Stimulated activated memory B cell treated with anti-CD40 and anti-IgM and Interleukin-4, amounts not matched to agents 10 μg/mL and 1 μg/mL and 100 μg/mL, for 72 hours (primary cell): ENCODE results near the gene PLA2G4E.

Experiments
- ATAC-seq: fragments of 150-1000 bp; cut with Tn5 transposase; 2 replicates; pipeline ENCODE4 v1.10.0; 2021
- H3K27ac Mint-ChIP-seq: one replicate; pipeline ENCODE4 v1.8.0; 2022; ENCODE audit warnings: mild to moderate bottlenecking, mixed read lengths
- H3K27me3 Mint-ChIP-seq: one replicate; pipeline ENCODE4 v1.8.0; 2022; ENCODE audit warnings: mixed read lengths
- H3K36me3 Mint-ChIP-seq: one replicate; pipeline ENCODE4 v1.8.0; 2022; ENCODE audit warnings: mixed read lengths
- H3K4me1 Mint-ChIP-seq: one replicate; pipeline ENCODE4 v1.8.0; 2022; ENCODE audit warnings: mixed read lengths
- H3K4me3 Mint-ChIP-seq: one replicate; pipeline ENCODE4 v1.8.0; 2022; ENCODE audit warnings: mild to moderate bottlenecking, moderate library complexity, mixed read lengths
- H3K9me3 Mint-ChIP-seq: one replicate; pipeline ENCODE4 v1.8.0; 2022; ENCODE audit warnings: mixed read lengths

PLA2G4E gene

DNA sequence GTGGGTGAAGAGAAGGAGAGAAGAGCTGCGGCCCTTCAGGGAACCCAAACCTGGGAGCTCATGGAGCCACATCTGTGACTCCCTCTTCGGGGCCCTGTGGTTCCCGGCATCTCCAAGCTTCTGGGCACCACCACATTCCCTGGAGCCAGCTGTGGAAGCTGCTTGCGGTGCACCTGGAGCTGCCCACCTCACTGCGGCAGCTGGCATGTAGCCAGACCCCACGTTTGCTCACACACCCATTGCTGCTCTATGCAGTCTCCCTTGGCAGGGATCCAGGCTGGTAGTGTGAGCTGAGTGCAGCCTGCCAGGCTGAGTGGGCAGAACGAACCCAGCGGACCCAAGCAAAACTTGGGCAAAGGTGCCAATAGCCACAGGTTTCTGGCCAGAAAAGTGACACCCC is 16.8 kb upstream of the PLA2G4E start:
- peaks cover 12% of the 10 kb centered on the region for H3K27me3 Mint-ChIP-seq
- no peak overlapping the region for H3K4me3 Mint-ChIP-seq

DNA sequence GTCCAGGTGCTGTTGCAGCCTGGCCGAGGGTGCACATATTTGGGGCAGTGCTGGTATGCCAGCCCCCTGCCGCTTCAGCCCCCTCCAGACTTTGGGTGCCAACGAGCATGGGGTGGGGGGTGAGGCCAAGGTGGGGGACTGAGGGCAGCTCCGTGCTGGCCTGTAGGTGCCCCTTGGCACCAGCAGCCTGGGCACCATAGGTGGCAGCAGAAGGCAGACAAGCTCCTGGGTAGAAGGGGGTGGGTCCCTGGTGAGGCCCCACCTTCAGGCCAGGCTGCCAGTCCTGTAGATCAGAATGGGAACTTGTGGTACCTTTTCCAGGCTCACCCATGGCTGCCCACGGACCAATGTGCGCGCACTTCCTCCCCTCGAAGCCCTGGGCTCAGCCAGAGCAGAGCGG is 16.1 kb upstream of the PLA2G4E start:
- H3K4me3 Mint-ChIP-seq = no peak overlapping the region
- no peak for ATAC-seq
- no peak overlapping the region for H3K27ac Mint-ChIP-seq
- H3K27me3 Mint-ChIP-seq = peaks cover 10% of the 10 kb centered on the region
- H3K36me3 Mint-ChIP-seq = no peaks in the 10 kb centered on the region
- H3K9me3 Mint-ChIP-seq = peaks cover 2% of the 10 kb centered on the region
- peaks cover 26% of the 10 kb centered on the region for H3K4me1 Mint-ChIP-seq

More for the DNA sequence above, 16.8 kb upstream of the PLA2G4E start:
- Mint-ChIP-seq H3K4me1 (peaks cover 21% of the 10 kb centered on the region), H3K36me3 (no peaks in the 10 kb centered on the region), H3K9me3 (peaks cover 2% of the 10 kb centered on the region), H3K27ac (no peak overlapping the region)
- ATAC-seq = no peak

DNA sequence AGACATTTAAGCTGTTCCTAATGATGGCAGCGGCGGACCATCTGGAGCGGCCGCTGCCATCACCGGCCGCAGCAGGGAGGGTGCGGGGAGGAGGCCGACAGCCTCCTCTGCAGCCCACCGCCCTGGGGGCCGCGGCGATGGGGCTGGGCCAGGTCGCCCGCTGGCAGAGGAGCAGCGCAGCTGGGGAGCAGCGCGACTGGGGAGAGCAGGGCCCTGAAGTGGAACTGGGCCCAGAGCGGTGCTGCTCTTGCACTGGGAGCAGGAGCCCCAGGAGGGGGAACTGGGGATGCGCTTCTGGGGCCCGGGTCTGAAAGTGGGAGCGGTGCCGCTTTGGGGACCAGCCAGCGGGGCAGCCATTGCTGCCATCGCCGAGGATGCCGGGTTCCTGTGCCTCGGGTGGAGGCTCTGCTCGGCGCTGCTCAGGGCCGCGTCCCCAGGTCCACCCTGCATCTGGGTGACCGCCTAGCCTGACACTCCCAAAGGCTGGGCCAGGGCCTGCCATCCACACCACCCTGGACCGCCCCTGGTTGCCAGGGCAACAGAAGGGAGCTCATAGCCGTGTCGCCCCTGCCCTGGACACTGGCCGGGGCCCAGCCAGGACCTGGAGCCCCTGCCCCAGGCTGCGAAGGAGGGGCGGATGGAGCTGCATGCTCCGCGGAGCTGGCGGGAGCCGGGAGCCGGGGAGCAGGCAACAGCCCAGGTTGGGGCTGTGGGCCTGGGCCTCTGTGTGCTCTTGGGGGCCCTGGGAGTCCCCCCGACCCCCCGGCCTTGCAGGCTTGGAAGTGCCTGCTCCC is 15.5 kb upstream of the PLA2G4E start:
- H3K4me1 Mint-ChIP-seq = peaks cover 26% of the 10 kb centered on the region

GRCh38 chr15:42035435-42035761 is 14.6 kb upstream of the PLA2G4E start:
- ATAC-seq = peak; percentile 4
- H3K4me3 Mint-ChIP-seq = no peak overlapping the region
- peaks cover 26% of the 10 kb centered on the region for H3K4me1 Mint-ChIP-seq
- peak overlapping the region; percentile 70 for H3K27ac Mint-ChIP-seq
- peaks cover 2% of the 10 kb centered on the region for H3K9me3 Mint-ChIP-seq
- H3K36me3 Mint-ChIP-seq = no peaks in the 10 kb centered on the region
- H3K27me3 Mint-ChIP-seq = peaks cover under 1% of the 10 kb centered on the region

More for the DNA sequence above, 15.5 kb upstream of the PLA2G4E start:
- peaks cover 2% of the 10 kb centered on the region for H3K9me3 Mint-ChIP-seq
- no peaks in the 10 kb centered on the region for H3K36me3 Mint-ChIP-seq
- no peak for ATAC-seq
- peaks cover 10% of the 10 kb centered on the region for H3K27me3 Mint-ChIP-seq
- no peak overlapping the region for H3K4me3 Mint-ChIP-seq
- no peak overlapping the region for H3K27ac Mint-ChIP-seq

DNA sequence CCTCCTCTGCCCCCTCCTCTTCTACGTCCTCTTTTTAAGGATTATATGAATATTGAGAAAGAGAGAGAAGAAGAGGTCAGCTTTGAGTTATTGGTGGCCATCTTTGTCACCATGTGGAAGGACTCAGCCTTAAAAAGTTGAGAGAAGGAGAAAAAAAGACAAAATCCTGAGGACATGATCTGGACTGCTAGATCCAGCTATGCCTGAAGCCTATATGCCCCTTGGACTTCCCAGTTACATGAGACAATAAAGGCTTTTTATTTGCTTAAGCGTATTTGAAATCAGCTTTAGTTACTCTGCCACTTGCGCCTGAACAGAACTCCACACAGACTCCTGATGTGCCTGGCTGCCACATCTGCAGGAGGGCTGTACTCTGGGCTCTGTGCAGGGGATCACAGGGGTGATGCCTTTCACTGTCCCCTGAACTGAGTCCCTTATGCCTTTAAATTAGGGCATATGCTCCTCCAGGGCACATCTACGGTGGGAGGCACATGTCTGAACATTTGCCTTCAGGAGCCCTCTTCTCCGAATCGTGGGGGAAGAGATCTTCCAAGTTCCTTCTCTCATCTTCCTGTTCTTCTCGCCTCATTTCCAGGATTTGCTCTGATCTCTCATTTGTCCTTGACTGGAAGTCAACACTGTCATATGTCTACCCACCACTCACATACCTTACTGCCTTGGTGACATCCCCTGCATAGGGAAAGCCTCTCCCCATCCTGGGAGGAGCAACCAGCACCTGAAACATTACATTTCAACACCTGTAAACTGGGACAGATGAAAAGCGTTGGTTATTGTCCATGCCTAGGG is 14.0 kb upstream of the PLA2G4E start:
- Mint-ChIP-seq H3K27ac (peak overlapping the region; percentile 70), H3K4me1 (peaks cover 26% of the 10 kb centered on the region), H3K27me3 (no peaks in the 10 kb centered on the region), H3K9me3 (peaks cover 2% of the 10 kb centered on the region), H3K4me3 (no peak overlapping the region), H3K36me3 (no peaks in the 10 kb centered on the region)
- ATAC-seq = no peak

DNA sequence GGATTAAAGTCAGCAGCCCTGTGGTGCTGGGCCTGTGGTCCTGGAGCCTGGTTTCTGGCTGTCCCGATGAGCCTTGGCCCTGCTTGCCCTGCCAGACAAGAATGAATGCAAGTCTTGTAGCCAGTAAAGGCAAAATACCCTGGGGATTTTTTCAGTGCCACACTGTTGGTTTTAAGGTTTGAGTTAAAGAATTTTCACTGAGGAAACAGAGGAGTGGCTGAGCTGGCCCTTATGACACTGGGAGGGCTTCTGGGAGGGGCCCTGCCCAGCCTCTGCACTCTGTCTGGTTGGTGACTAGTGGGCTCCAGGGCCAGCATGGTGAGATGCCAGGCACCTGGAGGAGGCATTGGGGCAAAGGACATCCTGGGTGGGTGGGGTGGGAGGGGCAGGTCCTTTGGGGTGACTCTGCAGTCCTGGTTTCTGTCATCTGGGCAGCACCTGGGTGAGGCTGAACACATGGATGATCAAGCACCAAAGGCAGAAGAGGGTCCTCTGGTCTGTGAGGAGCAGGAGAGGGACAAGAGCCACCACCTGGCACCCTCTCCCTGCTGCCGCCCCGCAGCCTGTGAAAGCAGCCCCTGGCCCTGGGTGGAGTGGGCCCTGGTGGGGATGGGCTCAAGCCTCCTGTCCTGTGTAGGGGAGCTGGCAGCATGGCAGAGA is 12.5 kb upstream of the PLA2G4E start:
- H3K9me3 Mint-ChIP-seq = peaks cover 2% of the 10 kb centered on the region
- peak overlapping the region; percentile 33 for H3K27ac Mint-ChIP-seq
- ATAC-seq = peak; percentile 77
- H3K36me3 Mint-ChIP-seq = no peaks in the 10 kb centered on the region
- no peak overlapping the region for H3K4me3 Mint-ChIP-seq
- peaks cover 26% of the 10 kb centered on the region for H3K4me1 Mint-ChIP-seq
- H3K27me3 Mint-ChIP-seq = no peaks in the 10 kb centered on the region

GRCh38 chr15:42032376-42033213 is 11.8 kb upstream of the PLA2G4E start:
- H3K36me3 Mint-ChIP-seq = no peaks in the 10 kb centered on the region
- no peaks in the 10 kb centered on the region for H3K27me3 Mint-ChIP-seq
- H3K27ac Mint-ChIP-seq = peak overlapping the region; percentile 33
- peaks cover 2% of the 10 kb centered on the region for H3K9me3 Mint-ChIP-seq
- peak; percentile 11 for ATAC-seq
- peak overlapping the region; percentile 0 for H3K4me3 Mint-ChIP-seq
- peaks cover 26% of the 10 kb centered on the region for H3K4me1 Mint-ChIP-seq

- Mint-ChIP-seq H3K9me3 (peaks cover 2% of the 10 kb centered on the region), H3K27me3 (no peaks in the 10 kb centered on the region), H3K4me3 (no peak overlapping the region), H3K36me3 (no peaks in the 10 kb centered on the region), H3K27ac (no peak overlapping the region), H3K4me1 (peaks cover 26% of the 10 kb centered on the region)
- no peak for ATAC-seq
These were observed 10.5 kb upstream of the PLA2G4E start for GRCh38 chr15:42031198-42031915.

DNA sequence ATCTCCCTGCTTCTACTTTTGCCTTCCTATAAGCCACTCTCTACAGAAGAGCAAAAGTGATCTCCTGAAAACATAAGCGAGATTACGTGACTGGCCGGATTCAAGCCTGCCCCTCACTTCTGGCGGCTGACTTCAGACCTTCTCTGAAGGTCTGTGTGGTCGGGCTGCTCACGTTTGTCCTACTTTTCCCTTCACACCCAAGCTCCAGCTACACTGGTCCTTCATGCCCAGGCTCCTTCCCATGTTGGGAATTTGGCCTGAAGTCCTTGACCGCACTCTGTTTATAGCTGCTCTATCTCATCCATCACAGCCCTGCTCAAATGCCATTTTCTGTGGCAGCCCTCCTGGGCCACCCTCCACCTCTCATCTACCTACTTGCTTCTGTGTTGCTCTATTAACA is 6.7 kb upstream of the PLA2G4E start:
- Mint-ChIP-seq H3K27me3 (no peaks in the 10 kb centered on the region), H3K9me3 (no peaks in the 10 kb centered on the region), H3K27ac (no peak overlapping the region), H3K36me3 (no peaks in the 10 kb centered on the region), H3K4me3 (no peak overlapping the region), H3K4me1 (peaks cover 4% of the 10 kb centered on the region)
- no peak for ATAC-seq

GRCh38 chr15:42024303-42024702 is 3.5 kb upstream of the PLA2G4E start:
- no peak overlapping the region for H3K4me3 Mint-ChIP-seq
- H3K27me3 Mint-ChIP-seq = peaks cover 8% of the 10 kb centered on the region
- no peak for ATAC-seq
- no peaks in the 10 kb centered on the region for H3K36me3 Mint-ChIP-seq
- no peak overlapping the region for H3K27ac Mint-ChIP-seq
- no peaks in the 10 kb centered on the region for H3K4me1 Mint-ChIP-seq
- H3K9me3 Mint-ChIP-seq = no peaks in the 10 kb centered on the region

DNA sequence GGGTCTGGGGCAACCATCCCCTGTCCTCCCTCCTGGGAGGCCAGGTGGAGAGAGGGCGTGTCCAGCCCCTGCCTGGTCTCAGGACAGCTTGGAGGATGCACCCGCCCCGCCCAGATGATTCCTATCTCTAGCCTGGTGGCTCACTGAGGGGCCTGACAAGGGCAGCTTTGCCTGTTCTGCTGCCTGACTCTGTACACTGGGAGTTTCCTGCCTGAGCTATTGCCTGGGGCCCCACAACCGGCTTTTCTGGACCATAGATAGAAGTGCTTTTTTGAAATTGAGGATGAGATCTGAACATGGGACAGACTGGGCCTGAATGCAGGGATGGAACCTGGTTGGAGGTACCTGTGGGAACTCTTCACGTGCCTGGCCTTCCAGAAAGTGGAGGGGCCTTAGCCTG is 751 bp upstream of the PLA2G4E start:
- Mint-ChIP-seq H3K4me1 (no peaks in the 10 kb centered on the region), H3K4me3 (no peak overlapping the region), H3K9me3 (no peaks in the 10 kb centered on the region), H3K36me3 (no peaks in the 10 kb centered on the region), H3K27me3 (peaks cover 17% of the 10 kb centered on the region), H3K27ac (no peak overlapping the region)
- ATAC-seq = no peak

DNA sequence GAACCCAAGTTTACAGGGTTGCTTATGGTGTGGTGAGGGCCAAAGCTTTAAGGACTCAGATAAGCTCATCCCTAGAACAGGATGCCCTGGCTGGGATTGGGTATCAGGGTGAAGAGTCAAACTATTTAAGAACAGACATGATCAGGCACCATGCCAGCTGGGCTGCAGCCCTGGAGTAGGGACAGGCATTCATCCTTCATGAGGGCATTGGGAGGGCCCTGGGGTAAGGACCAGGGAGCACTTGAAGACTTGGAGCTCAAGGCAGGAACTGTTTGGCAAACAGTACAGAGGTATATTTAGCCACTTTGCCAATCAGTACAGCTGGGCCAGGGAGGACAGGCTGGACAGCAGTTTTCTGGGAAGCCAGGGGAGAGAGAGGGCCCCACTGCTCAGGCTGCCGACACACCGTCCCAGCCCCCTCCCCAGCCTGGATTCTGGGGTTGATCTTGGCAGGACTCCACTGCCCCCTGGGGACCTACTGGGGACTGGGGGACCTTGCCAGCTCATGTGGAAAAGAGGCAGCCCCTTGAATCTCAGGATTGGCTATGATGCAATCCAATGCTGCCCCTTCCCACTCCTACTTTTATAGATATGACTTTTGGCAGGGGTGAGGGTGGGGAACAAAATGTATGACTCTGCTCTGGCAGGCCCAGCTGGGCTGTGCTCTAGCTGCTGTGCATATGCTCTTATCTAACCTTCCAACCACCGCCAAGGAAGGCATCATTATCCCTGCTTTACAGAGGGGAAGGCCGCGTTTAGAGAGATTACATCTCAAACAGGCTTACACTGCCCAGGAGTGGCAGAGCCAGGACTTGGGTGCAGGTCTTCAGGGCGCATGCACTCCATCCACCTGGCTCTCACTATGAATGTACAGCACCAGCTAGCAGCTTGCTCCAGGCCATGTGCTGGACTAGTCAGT is 2.3 kb downstream of the PLA2G4E start:
- no peak for ATAC-seq
- Mint-ChIP-seq H3K27me3 (peaks cover 17% of the 10 kb centered on the region), H3K4me3 (no peak overlapping the region), H3K27ac (no peak overlapping the region), H3K9me3 (no peaks in the 10 kb centered on the region), H3K4me1 (no peaks in the 10 kb centered on the region), H3K36me3 (no peaks in the 10 kb centered on the region)

- no peaks in the 10 kb centered on the region for H3K9me3 Mint-ChIP-seq
- ATAC-seq = no peak
- H3K27me3 Mint-ChIP-seq = peaks cover 17% of the 10 kb centered on the region
- H3K36me3 Mint-ChIP-seq = no peaks in the 10 kb centered on the region
- no peaks in the 10 kb centered on the region for H3K4me1 Mint-ChIP-seq
- no peak overlapping the region for H3K27ac Mint-ChIP-seq
- no peak overlapping the region for H3K4me3 Mint-ChIP-seq
These were observed 3.9 kb downstream of the PLA2G4E start for GRCh38 chr15:42016971-42017370.
